ENCODE data around the gene KDM1A.
"Not testable (repeated sequence)": the region's sequence is repeated elsewhere in the genome, so short reads cannot be mapped to it uniquely, and the experiment has no call there.

Gene KDM1A

DNA sequence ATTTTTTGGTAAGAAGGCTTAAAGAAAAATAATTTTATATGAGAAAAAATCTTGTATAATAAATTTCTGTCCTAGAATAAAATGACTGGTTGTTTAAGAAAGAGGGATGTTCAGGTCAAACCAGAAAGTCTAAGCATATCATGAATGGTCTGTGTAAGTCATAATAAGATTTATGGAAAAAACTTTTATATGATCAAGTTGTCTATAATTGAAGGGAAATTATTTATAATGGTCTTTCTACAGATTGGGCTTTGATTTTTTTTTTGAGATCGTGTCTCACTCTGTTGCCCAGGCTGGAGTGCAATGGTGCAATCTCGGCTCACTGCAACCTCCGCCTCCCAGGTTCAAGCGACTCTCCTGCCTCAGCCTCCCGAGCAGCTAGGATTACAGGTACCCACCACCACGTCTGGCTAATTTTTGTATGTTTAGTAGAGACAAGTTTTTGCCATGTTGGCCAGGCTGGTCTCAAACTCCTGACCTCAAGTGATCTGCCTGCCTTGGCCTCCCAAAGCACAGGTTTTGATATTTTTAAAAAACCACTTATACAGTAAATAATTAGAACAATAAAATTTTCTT, 26.0 kb upstream of the KDM1A start:
- not testable (repeated sequence) for H3K79me2 ChIP-seq (ENCODE audit: control insufficient read depth, insufficient read depth, low read length, poor library complexity); H3K27ac ChIP-seq (ENCODE audit: low read depth, low read length); H3K14ac ChIP-seq (ENCODE audit: low read length); H3K9ac ChIP-seq (ENCODE audit: low read length); H2AFZ ChIP-seq (ENCODE audit: insufficient read depth, low read length, poor library complexity); H2BK5ac ChIP-seq (ENCODE audit: low read depth, low read length, poor library complexity); H3K18ac ChIP-seq (ENCODE audit: low read length); H4K8ac ChIP-seq (ENCODE audit: low read depth, low read length); H2BK12ac ChIP-seq (ENCODE audit: low read length); H3K23ac ChIP-seq (ENCODE audit: low read length); H3K36me3 ChIP-seq (ENCODE audit: control insufficient read depth in 1 of 2, insufficient read depth in 2 of 2, low read length in 2 of 2); H4K91ac ChIP-seq (ENCODE audit: low read depth, low read length); H4K12ac ChIP-seq (ENCODE audit: low read depth, low read length); H3K4me1 ChIP-seq (ENCODE audit: control insufficient read depth in 1 of 2, insufficient read depth in 2 of 2, low read length in 2 of 2); H2BK120ac ChIP-seq (ENCODE audit: insufficient read depth, low read length, poor library complexity); DNase-seq; H3K9me3 ChIP-seq (ENCODE audit: insufficient read depth, low read depth, low read length); H3K79me1 ChIP-seq (ENCODE audit: low read length); H2AK5ac ChIP-seq (ENCODE audit: low read length); H3K27me3 ChIP-seq (ENCODE audit: insufficient read depth, low read length); H3K4me3 ChIP-seq (ENCODE audit: low read depth, low read length); H3K4me2 ChIP-seq (ENCODE audit: low read length); H3K4ac ChIP-seq (ENCODE audit: low read depth, low read length)
- no CpG with 5 or more reads among the region's 6 CpGs for WGBS (ENCODE audit: extremely low coverage, insufficient coverage, insufficient read length)

- Histone ChIP-seq H2AK5ac (ENCODE audit: low read length) (no peak overlapping the region), H3K14ac (ENCODE audit: low read length) (no peak overlapping the region), H3K9ac (ENCODE audit: low read length) (no peak overlapping the region), H3K4me2 (ENCODE audit: low read length) (no peak overlapping the region), H3K36me3 (ENCODE audit: control insufficient read depth in 1 of 2, insufficient read depth in 2 of 2, low read length in 2 of 2) (no peaks in the 10 kb centered on the region), H2BK5ac (ENCODE audit: low read depth, low read length, poor library complexity) (no peak overlapping the region), H3K79me1 (ENCODE audit: low read length) (no peaks in the 10 kb centered on the region), H2BK12ac (ENCODE audit: low read length) (no peak overlapping the region), H3K4me3 (ENCODE audit: low read depth, low read length) (no peak overlapping the region), H3K27me3 (ENCODE audit: insufficient read depth, low read length) (no peaks in the 10 kb centered on the region), H4K8ac (ENCODE audit: low read depth, low read length) (no peak overlapping the region), H4K12ac (ENCODE audit: low read depth, low read length) (no peak overlapping the region), H4K91ac (ENCODE audit: low read depth, low read length) (no peak overlapping the region), H3K23ac (ENCODE audit: low read length) (no peak overlapping the region), H3K9me3 (ENCODE audit: insufficient read depth, low read depth, low read length) (no peaks in the 10 kb centered on the region), H3K18ac (ENCODE audit: low read length) (no peak overlapping the region), H2AFZ (ENCODE audit: insufficient read depth, low read length, poor library complexity) (no peak overlapping the region), H3K27ac (ENCODE audit: low read depth, low read length) (no peak overlapping the region), H3K4me1 (ENCODE audit: control insufficient read depth in 1 of 2, insufficient read depth in 2 of 2, low read length in 2 of 2) (no peaks in the 10 kb centered on the region), H3K79me2 (ENCODE audit: control insufficient read depth, insufficient read depth, low read length, poor library complexity) (no peaks in the 10 kb centered on the region), H3K4ac (ENCODE audit: low read depth, low read length) (no peak overlapping the region), H2BK120ac (ENCODE audit: insufficient read depth, low read length, poor library complexity) (no peak overlapping the region)
- no peak for DNase-seq
These were observed 23.5 kb upstream of the KDM1A start for GRCh38 chr1:22995774-22996173.

DNA sequence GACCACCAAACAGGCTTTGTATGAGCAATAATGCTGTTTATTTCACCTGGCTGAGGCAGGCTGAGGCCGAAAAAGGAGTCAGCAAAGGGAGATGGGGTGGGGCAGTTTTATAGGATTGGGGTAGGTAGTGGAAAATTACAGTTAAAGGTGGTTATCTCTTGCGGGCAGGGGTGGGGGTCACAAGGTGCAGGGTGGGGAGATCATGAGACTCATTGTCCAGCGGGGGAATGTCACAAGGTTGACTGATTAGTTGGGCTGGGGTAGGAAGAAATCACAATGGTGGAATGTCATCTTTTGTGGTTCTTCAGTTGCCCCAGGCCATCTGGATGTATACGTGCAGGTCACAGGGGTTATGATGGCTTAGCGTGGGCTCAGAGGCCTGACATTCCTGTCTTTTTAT, 21.7 kb upstream of the KDM1A start:
- not testable (repeated sequence) for H3K27ac ChIP-seq (ENCODE audit: low read depth, low read length); H2AK5ac ChIP-seq (ENCODE audit: low read length); H4K91ac ChIP-seq (ENCODE audit: low read depth, low read length); H3K79me2 ChIP-seq (ENCODE audit: control insufficient read depth, insufficient read depth, low read length, poor library complexity); H4K12ac ChIP-seq (ENCODE audit: low read depth, low read length); H2BK5ac ChIP-seq (ENCODE audit: low read depth, low read length, poor library complexity); H3K79me1 ChIP-seq (ENCODE audit: low read length); H3K27me3 ChIP-seq (ENCODE audit: insufficient read depth, low read length); DNase-seq; H3K23ac ChIP-seq (ENCODE audit: low read length); H3K4me2 ChIP-seq (ENCODE audit: low read length); H3K18ac ChIP-seq (ENCODE audit: low read length); H2BK120ac ChIP-seq (ENCODE audit: insufficient read depth, low read length, poor library complexity); H2AFZ ChIP-seq (ENCODE audit: insufficient read depth, low read length, poor library complexity); H3K9ac ChIP-seq (ENCODE audit: low read length); H4K8ac ChIP-seq (ENCODE audit: low read depth, low read length); H3K4me3 ChIP-seq (ENCODE audit: low read depth, low read length); H3K14ac ChIP-seq (ENCODE audit: low read length); H2BK12ac ChIP-seq (ENCODE audit: low read length); H3K4ac ChIP-seq (ENCODE audit: low read depth, low read length); H3K9me3 ChIP-seq (ENCODE audit: insufficient read depth, low read depth, low read length); H3K4me1 ChIP-seq (ENCODE audit: control insufficient read depth in 1 of 2, insufficient read depth in 2 of 2, low read length in 2 of 2); H3K36me3 ChIP-seq (ENCODE audit: control insufficient read depth in 1 of 2, insufficient read depth in 2 of 2, low read length in 2 of 2)
- WGBS (ENCODE audit: extremely low coverage, insufficient coverage, insufficient read length) = no CpG with 5 or more reads among the region's 5 CpGs

GRCh38 chr1:23000133-23000532, 19.1 kb upstream of the KDM1A start:
- not testable (repeated sequence) for H4K8ac ChIP-seq (ENCODE audit: low read depth, low read length); H3K14ac ChIP-seq (ENCODE audit: low read length); H2AK5ac ChIP-seq (ENCODE audit: low read length); H2BK12ac ChIP-seq (ENCODE audit: low read length); H3K23ac ChIP-seq (ENCODE audit: low read length); H3K79me2 ChIP-seq (ENCODE audit: control insufficient read depth, insufficient read depth, low read length, poor library complexity); H3K4me3 ChIP-seq (ENCODE audit: low read depth, low read length); DNase-seq; H2AFZ ChIP-seq (ENCODE audit: insufficient read depth, low read length, poor library complexity); H3K79me1 ChIP-seq (ENCODE audit: low read length); H3K27ac ChIP-seq (ENCODE audit: low read depth, low read length); H2BK5ac ChIP-seq (ENCODE audit: low read depth, low read length, poor library complexity); H3K4me2 ChIP-seq (ENCODE audit: low read length); H3K27me3 ChIP-seq (ENCODE audit: insufficient read depth, low read length); H3K4me1 ChIP-seq (ENCODE audit: control insufficient read depth in 1 of 2, insufficient read depth in 2 of 2, low read length in 2 of 2); H4K12ac ChIP-seq (ENCODE audit: low read depth, low read length); H2BK120ac ChIP-seq (ENCODE audit: insufficient read depth, low read length, poor library complexity); H3K9me3 ChIP-seq (ENCODE audit: insufficient read depth, low read depth, low read length); H3K9ac ChIP-seq (ENCODE audit: low read length); H3K4ac ChIP-seq (ENCODE audit: low read depth, low read length); H3K18ac ChIP-seq (ENCODE audit: low read length); H4K91ac ChIP-seq (ENCODE audit: low read depth, low read length); H3K36me3 ChIP-seq (ENCODE audit: control insufficient read depth in 1 of 2, insufficient read depth in 2 of 2, low read length in 2 of 2)
- no CpG with 5 or more reads among the region's 3 CpGs for WGBS (ENCODE audit: extremely low coverage, insufficient coverage, insufficient read length)

Data from trophoblast cell (in vitro differentiated cells and primary cell).